NCI-H82 treated with DMSO at 0.1 percent for 48 hours (cell line): ENCODE measurements around the gene EMX2.

Source experiments
- DNase-seq: peaks from one replicate; lab custom pipeline; 2025; ENCODE audit not compliant: unreplicated experiment; lab: John Stamatoyannopoulos, UW

EMX2 gene

GRCh38 chr10:117543225-117544003, 868 bp downstream of the EMX2 start:
- DNase-seq = no peak

DNA sequence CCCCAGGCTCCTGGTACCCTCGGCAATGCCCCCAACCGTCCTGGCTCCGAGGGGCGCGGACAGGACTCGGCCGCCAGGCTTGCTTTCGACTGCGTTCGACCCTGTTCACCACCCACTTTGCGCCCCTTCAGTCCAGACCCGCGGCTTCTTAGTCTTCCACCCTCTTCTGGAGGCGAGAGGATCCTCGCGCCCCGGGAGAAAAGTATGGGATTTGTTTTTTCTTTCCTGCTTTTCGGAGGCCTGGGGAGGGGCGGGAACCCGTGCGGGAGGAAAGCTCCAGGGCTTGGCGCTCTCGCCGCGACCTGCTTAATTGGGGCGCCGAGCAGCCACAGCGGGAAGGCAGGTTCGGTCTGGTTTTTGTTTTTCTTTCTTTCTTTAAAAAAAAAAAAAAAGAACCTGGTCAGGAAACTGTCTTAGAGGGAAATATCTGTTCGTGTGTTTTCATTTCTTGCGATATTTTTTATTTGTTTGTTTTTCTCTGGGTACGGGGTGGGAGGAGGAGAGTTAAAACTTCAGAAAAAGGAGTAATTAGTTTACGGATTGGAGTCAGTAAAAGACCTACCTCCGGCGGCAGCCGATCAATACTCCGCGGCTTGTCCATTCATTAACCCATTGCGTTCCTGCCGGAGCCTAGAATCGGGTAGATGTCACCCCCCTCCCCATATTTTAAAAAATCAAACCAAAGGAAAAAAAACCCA, 1.6 kb downstream of the EMX2 start:
- DNase-seq = no peak

GRCh38 chr10:117544711-117545140, 2.2 kb downstream of the EMX2 start:
- DNase-seq = no peak

DNA sequence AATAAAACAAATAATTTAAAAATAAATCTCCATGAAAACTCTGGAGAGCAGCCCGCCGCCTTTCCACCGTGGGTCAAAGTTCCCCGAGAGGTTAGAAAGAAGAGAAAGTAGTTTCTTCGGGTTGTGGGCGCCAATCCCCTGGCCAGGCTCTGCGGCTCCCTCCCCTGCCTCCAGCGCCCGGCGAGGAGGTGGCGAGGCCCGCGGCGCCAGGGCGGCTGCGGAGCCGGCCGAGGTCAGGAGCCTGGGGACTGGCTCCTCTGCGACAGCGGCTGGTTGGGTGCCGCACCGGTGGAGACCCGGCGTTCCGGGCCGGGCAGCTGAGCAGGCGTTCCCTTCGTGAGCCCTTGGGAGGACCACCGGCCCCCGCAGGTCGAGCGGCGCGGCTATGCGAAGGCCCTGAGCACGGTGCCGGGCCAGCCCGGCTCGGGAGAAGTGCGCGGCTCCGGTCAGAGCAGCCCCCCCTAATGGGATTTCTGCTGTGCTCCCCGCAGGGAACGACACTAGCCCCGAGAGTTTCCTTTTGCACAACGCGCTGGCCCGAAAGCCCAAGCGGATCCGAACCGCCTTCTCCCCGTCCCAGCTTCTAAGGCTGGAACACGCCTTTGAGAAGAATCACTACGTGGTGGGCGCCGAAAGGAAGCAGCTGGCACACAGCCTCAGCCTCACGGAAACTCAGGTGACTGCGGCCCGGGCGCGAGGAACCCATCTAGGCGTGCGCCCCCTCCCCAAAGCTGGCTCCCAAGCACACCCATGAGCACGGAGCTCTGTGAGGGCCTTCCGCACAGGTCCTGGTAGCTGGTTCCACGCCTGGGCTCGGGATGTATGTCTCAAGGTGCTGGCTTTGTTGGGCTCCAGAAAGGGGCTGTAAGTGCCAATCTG, 2.8 kb downstream of the EMX2 start:
- no peak for DNase-seq

- DNase-seq = no peak
Observed at GRCh38 chr10:117546020-117546580, 3.6 kb downstream of the EMX2 start.

- DNase-seq = no peak
Observed at GRCh38 chr10:117546581-117547015, 4.1 kb downstream of the EMX2 start.

- DNase-seq = no peak
Observed at GRCh38 chr10:117547016-117547715, 4.6 kb downstream of the EMX2 start.

- no peak for DNase-seq
Observed at GRCh38 chr10:117547716-117548668, 5.4 kb downstream of the EMX2 start.

GRCh38 chr10:117549100-117549585, 6.6 kb downstream of the EMX2 start:
- DNase-seq = no peak

GRCh38 chr10:117550076-117550475, 7.5 kb downstream of the EMX2 start:
- no peak for DNase-seq

DNA sequence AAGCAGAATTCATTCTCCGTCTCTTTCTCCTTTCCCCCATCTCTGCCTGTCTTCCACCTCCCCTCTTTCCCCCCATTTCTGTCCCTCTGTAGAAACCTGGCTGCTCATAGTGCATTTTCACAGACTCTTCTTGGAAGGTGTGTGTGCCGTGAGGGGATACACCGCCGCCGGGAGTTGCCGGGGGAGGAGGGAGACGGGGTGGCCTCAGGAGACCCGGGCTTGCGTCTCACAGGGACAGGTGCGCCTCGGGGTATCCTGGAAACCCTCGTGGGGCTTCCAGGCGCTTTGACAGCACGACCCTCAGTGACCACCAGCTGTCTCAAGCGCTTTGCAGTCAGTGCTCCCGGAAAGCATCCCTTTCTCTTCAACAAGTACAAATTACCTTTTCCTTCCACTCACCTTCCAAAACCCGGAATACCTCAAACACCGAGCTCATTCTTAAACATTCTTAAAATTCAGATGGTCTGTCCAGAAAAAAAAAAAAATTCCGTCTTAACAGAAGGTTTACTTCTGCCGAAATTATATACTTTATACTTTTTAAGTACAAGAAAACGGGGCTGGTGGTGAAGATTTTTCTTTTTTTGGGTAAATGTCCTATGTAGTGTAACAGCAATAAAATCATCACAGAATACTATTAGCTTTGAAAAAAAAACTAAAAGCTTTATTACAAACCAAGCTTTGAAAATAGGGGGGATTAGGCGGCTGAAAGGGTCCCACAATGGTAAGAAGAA, 8.2 kb downstream of the EMX2 start:
- no peak for DNase-seq

DNA sequence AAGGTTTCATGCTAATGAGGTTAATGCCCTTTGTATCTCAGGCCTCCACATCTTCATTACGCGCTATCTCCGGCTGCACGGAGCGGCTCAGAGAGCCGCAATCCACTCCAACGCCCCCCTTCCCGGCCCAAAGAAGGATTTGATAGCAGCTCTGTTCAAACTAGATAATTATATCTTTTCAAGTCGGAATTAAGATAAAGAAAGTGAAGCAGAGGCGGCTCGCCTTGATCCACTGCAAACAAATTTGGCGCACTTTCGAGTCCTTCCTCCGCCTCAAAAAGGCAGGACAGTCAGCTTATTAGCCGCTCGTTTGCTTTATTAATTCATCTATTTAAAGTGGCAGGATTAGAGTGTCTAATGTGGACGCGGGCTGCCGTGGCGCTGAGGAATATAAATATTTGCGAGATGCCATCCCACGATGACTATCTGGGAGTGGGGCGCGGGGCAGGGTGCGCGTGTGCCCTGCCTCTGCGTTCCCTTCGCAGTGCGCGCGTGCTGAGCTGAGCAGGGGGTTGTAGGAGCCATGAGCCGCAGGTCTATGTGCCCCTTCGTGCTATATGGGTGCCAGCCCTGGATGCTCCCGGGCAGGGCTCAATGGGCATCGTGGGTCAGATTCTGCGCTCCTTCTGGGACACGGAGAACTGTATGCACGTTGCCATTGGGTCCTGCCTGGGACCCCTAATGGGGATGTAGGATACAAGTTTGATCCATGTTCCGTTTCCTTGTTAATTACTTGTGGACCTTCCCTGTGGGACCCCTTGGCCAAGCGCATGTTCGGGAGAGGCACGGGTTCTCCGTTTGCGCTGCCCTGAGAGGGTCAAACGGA, 9.0 kb downstream of the EMX2 start:
- no peak for DNase-seq

GRCh38 chr10:117552156-117552631, 9.6 kb downstream of the EMX2 start:
- no peak for DNase-seq

GRCh38 chr10:117552701-117553141, 10.2 kb downstream of the EMX2 start:
- DNase-seq = no peak

DNA sequence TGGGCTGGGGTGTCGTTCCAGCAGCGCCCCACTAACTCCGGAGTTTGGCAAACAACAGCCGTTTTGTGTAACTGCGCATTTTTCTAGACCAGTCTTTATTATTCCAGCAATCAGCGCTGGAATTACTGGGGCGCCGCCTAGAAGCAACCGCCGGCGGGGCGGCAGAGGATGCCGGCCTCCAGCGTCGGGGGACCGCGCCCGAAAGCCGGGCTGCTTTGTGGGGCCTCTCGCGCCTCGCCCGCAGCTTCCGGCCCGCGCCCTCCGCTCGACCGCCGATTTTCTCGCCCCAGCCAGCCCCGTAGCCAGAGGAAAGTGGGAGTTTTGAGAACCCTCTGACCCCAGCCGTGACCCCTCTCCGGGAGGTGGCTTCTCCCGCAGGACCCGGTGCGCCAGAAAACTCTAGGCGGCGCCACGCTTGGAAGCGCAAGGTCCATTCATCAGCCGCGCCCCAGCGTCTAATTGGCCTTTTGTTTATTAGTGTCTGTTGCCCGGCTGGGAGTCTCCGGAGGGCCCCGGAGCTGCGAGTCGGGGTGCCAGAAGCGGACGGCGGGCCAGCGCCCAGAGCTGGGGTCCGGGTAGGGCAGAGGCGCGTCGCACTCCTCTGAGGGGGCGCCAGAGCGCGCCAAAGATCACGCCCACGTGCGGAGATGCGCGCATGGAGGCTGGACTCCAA, 10.7 kb downstream of the EMX2 start:
- DNase-seq = no peak

DNA sequence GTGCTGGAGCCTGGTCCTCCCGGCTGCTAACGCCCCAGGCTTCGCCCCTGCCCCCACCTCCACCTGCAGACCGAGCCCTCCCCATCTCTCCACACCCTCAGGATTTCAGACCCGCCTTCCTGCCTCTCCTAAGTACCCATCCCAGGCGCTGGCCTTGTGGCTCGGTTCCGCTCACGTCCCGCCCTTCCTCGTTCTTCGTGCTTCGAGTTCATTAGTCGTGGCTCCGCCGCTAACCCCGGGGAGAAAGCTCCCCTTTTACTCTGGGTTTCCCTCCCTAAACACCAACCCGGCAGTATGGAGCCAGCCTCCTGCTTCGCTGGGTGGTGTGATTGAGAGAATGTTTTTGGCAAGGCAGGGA, 11.2 kb downstream of the EMX2 start:
- DNase-seq = no peak

DNA sequence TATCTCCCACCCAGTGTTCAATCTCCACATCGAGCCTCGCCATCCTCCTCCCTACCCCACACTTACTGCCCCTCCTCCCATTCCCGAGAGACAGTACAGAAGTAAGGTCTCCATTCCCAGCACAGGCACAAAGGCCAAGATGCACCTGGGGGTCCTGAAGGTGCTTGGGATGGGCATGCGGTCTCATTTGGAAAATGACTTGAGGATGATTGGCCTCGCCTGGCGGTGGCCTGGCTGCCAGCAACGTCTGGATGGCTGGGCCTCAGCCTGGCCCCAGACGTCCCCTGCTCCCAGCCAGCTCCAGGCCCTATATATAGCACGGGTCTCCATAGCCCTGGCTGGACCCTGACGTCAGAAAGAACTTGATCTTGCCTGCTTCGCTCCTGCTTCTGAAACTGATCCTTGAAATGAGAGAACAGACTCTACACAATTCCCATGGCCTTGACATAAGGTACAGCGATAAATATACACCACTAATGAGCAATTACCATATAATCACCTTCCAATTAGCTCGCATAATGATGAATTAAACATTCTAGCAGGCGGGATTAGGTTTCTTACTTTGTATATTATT, 11.8 kb downstream of the EMX2 start:
- DNase-seq = no peak
